K562 (cell line): Measurements from ENCODE around the gene NF1. TPM values are rescaled to one million over a fixed set of nuclear protein-coding genes. Genes with fewer than 3 reads are reported as not detected.

ENCODE experiments used
- ATAC-seq: fragments of 200-7000 bp; cut with Tn5 transposase; 3 replicates; pipeline ENCODE4 v1.9.1; 2020; ENCODE audit warnings: moderate library complexity
- BruUV-seq: library from RNA; stranded (reverse); fragments of 400-500 nt; replicated peaks from 2 replicates; lab custom pipeline; 2021; lab: Mats Ljungman, UMichigan
- CTCF ChIA-PET: fragments of 300-600 bp; formaldehyde crosslinking; extraction: SDS; loops from one replicate; lab custom pipeline; 2021; ENCODE audit warnings: low intra/inter-chr PET ratio; lab: Yijun Ruan, JAX
- POLR2A ChIA-PET: fragments of 300-600, 350-650 bp; sonication (Branson Sonifier 250); formaldehyde crosslinking; extraction: SDS; loops from one replicate; lab custom pipeline; 2021; ENCODE audit warnings: antibody characterized with exemption, inconsistent platforms; lab: Yijun Ruan, JAX
- DNase-seq, 4 experiments: peaks; one replicate each; pipeline versions ENCODE4 v3.0.0 to v3.0.0-alpha.2; 2011 to 2018; ENCODE audit warnings: low spot score in 3 of 4, mixed read lengths in 3 of 4; ENCODE audit errors: extremely low read depth in 1 of 4
- FAIRE-seq: peaks from 2 replicates; lab custom pipeline; 2011; peaks lifted over from hg19 to GRCh38; lab: Jason Lieb, UNC
- H2AFZ ChIP-seq: 2 replicates; pipeline ENCODE4 v1.6.0; 2011; ENCODE audit warnings: low read depth, low read length, control low read depth, inconsistent platforms
- H3K27ac ChIP-seq: fragments of 200-600 bp; 3 replicates; pipeline ENCODE4 v1.8.0; 2011; ENCODE audit warnings: low read depth, mild to moderate bottlenecking, control low read depth, inconsistent platforms, low read length, moderate library complexity, mixed read lengths; ENCODE audit errors: extremely low read depth
- H3K27me3 ChIP-seq, 2 experiments: fragments of 300-600 bp in 1 of 2; 2 replicates in 1 of 2; 3 replicates in 1 of 2; pipeline versions ENCODE4 v1.6.0 to v1.8.0; 2011; ENCODE audit warnings: inconsistent platforms in 2 of 2, low read length in 2 of 2, mild to moderate bottlenecking in 1 of 2, mixed read lengths in 1 of 2, moderate library complexity in 1 of 2; ENCODE audit not compliant: control insufficient read depth in 2 of 2, insufficient read depth in 2 of 2
- H3K36me3 ChIP-seq: fragments of 300-600 bp; 3 replicates; pipeline ENCODE4 v1.8.0; 2011; ENCODE audit warnings: mild to moderate bottlenecking, low read length, inconsistent platforms; ENCODE audit not compliant: control insufficient read depth, insufficient read depth
- H3K4me1 ChIP-seq, 2 experiments: fragments of 200-600 bp in 1 of 2; replicated peaks in 1 of 2; 2 replicates in 1 of 2; 3 replicates in 1 of 2; pipeline versions ENCODE4 v1.5.1 to v1.8.0; 2011; ENCODE audit warnings: inconsistent platforms in 2 of 2, low read length in 2 of 2, mild to moderate bottlenecking in 1 of 2, mixed read lengths in 1 of 2, moderate library complexity in 1 of 2; ENCODE audit not compliant: control insufficient read depth in 2 of 2, insufficient read depth in 2 of 2
- H3K4me2 ChIP-seq: 2 replicates; pipeline ENCODE4 v1.6.1; 2011; ENCODE audit warnings: low read length, control low read depth, inconsistent platforms, mixed read lengths; ENCODE audit not compliant: insufficient read depth
- H3K4me3 ChIP-seq: fragments of 200-600 bp; sonication (generic), shearing (Covaris generic); 2 replicates; pipeline ENCODE4 v1.5.1; 2016; ENCODE audit warnings: control low read depth, inconsistent platforms
- H3K79me2 ChIP-seq: fragments of 200-600 bp; 3 replicates; pipeline ENCODE4 v1.8.0; 2011; ENCODE audit warnings: low read length, inconsistent platforms; ENCODE audit not compliant: control insufficient read depth, insufficient read depth
- H3K9ac ChIP-seq, 2 experiments: 2 replicates each; pipeline versions ENCODE4 v1.6.0 to v1.6.1; 2011; ENCODE audit warnings: low read depth in 2 of 2, low read length in 2 of 2, control low read depth in 1 of 2, inconsistent platforms in 1 of 2, mild to moderate bottlenecking in 1 of 2, mixed read lengths in 1 of 2; ENCODE audit not compliant: insufficient read depth in 1 of 2
- H3K9me1 ChIP-seq: one replicate; pipeline ENCODE4 v1.6.0; 2011; ENCODE audit warnings: inconsistent platforms, mild to moderate bottlenecking, low read length, moderate library complexity; ENCODE audit not compliant: control insufficient read depth, insufficient read depth
- H3K9me3 ChIP-seq: replicated peaks from 2 replicates; pipeline ENCODE4 v1.5.1; 2011; ENCODE audit warnings: low read depth, low read length, inconsistent platforms; ENCODE audit not compliant: control insufficient read depth, insufficient read depth
- H4K20me1 ChIP-seq: replicated peaks from 2 replicates; pipeline ENCODE4 v1.6.1; 2011; ENCODE audit warnings: low read length, inconsistent platforms, mixed read lengths; ENCODE audit not compliant: control insufficient read depth, insufficient read depth
- DIDO1 ChIP-seq: fragments of 450-650 bp; IDR thresholded peaks from 2 replicates; pipeline ENCODE4 v1.6.1; 2016; ENCODE audit warnings: low read depth, missing biosample characterization, missing genetic modification characterization
- E2F3 ChIP-seq: fragments of 250-450 bp; sonication (Bioruptor Pico); IDR thresholded peaks from 2 replicates; pipeline ENCODE4 v1.4.0; 2020; ENCODE audit warnings: mild to moderate bottlenecking
- ETS2 ChIP-seq: IDR thresholded peaks from 2 replicates; pipeline ENCODE4 v1.6.1; 2016; ENCODE audit warnings: borderline replicate concordance, missing genetic modification characterization, mild to moderate bottlenecking, moderate library complexity, missing compliant biosample characterization; ENCODE audit not compliant: poor library complexity, severe bottlenecking
- GATAD2B ChIP-seq: fragments of 450-650 bp; IDR thresholded peaks from 2 replicates; pipeline ENCODE4 v1.6.1; 2017; ENCODE audit warnings: mild to moderate bottlenecking, borderline replicate concordance
- JUNB ChIP-seq: fragments of 450-650 bp; formaldehyde crosslinking; conservative IDR thresholded peaks from 2 replicates; pipeline ENCODE4 v1.4.0; 2020; ENCODE audit warnings: mild to moderate bottlenecking
- POLR2H ChIP-seq: IDR thresholded peaks from 2 replicates; pipeline ENCODE4 v1.6.1; 2016; ENCODE audit warnings: missing genetic modification characterization, low read depth, mild to moderate bottlenecking, control low read depth, missing compliant biosample characterization, moderate library complexity
- SMARCA4 ChIP-seq: fragments of 450-650 bp; IDR thresholded peaks from 2 replicates; pipeline ENCODE4 v1.6.1; 2016
- ZNF175 ChIP-seq: fragments of 200-800 bp; sonication (Bioruptor generic); IDR thresholded peaks from 2 replicates; pipeline ENCODE4 v1.6.1; 2016; ENCODE audit warnings: low read depth, mild to moderate bottlenecking, missing genetic modification characterization, missing compliant biosample characterization
- WGBS: fragments of 100-300 bp; shearing (Covaris generic); methylation state at CpG from one replicate; pipeline ENCODE4 v1.1.6; 2016; ENCODE audit warnings: low coverage, mixed read lengths; ENCODE audit not compliant: insufficient coverage; ENCODE audit errors: missing lambda C conversion rate; 5-methylcytosine and 5-hydroxymethylcytosine counted together
- in situ Hi-C: fragments of 300-500 bp; cut with MboI; formaldehyde crosslinking; loops from 4 replicates; pipeline ENCODE4 v1.15.0; 2018; ENCODE audit warnings: inconsistent platforms, mixed read lengths
- intact Hi-C: fragments of 100-400 bp; cut with micrococcal nuclease; formaldehyde crosslinking; loops from 2 replicates; pipeline ENCODE4 v1.14.2; 2022
- polyA plus RNA-seq, 8 experiments: library from polyadenylated mRNA; depleted of rRNA in 4 of 8; stranded (reverse) in 5 of 8; unstranded in 3 of 8; fragments of >200 nt; fragmentation: Nextera tagmentation in 2 of 8; fragmentation: Illumina TruSeq in 1 of 8; extraction: Ambion mirVana in 2 of 8; extraction: Trizol in 1 of 8; gene quantifications; 2 replicates each; pipeline versions ENCODE4 v1.2.1 to v1.2.3, GENCODE V29; 2011 to 2014; ENCODE audit warnings: inconsistent platforms in 1 of 8, missing spikeins in 1 of 8
- total RNA-seq, 7 experiments: library from RNA; depleted of rRNA in 6 of 7; stranded (reverse); fragments of >200 nt in 6 of 7; fragmentation: Illumina TruSeq in 2 of 7; extraction: Trizol in 2 of 7; gene quantifications; 2 replicates each; pipeline versions ENCODE4 v1.2.1 to v1.2.3, GENCODE V29; 2011 to 2021; ENCODE audit warnings: low replicate concordance in 1 of 7
- TF ChIP-seq, protein P1 (sequence below): sonication (generic); formaldehyde crosslinking; IDR thresholded peaks from 2 replicates; pipeline ENCODE4 v1.8.0; 2022; ENCODE audit warnings: mild to moderate bottlenecking, missing genetic modification reagents

NF1 gene
- total and polyA plus RNA-seq, 9 of the 15 experiments (the other 6 are each of a cell fraction or from before 2014, with no cell fraction given): 3.4 to 41.9 (median 24.3) TPM

DNA sequence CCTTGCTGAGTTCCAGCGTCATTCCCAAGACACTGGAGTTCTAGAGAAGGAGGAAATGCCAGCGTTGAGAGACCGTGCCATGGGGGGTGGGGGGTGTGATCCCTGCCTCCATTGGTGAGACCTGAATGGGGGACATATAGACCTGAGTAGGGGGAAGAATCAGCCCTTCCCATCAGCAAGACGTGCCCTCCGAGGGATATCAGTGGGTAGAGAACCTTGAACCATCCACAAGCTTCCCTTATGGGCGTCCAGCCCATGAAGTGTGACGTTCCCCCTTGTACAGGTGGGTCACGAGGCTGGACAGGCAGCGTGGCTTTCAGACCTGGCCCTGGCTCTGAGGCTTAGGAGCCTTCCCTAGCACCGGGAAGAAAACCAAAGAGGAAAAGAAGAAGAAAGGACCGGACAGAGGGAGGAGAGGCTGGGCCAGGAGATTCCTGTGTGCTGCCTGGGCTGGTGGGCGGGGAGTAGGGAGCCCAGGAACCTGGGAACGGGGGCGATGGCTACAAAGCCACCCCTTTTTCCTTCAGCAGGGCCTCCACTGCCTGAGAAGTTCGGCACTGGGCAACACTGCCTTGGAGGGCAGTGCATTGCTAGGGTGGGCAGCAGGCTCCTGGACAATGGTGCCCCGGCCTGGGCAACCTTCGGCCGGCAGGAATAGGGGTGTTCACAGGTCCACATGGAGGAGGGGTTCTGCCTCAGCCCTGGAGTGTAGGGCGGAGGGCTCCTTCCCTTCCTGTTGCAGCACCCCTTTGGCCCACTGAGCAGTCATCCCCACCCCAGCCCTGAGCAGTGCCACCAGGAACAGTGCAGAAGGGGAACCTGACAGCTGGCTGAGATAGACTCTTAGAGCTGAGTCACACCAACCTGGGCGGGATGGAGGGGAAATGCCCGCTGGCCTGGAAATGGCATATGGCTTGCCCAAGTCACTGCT, 303.9 kb downstream of the NF1 start:
- 1% methylated on average over 21 of the region's 21 CpGs for WGBS
- no TSS peak for BruUV-seq

More for the DNA sequence above, 303.9 kb downstream of the NF1 start:
- H3K4me2 ChIP-seq: no peak overlapping the region
- H3K9me1 ChIP-seq: no peaks in the 10 kb centered on the region
- peaks cover 20 to 37% of the 10 kb centered on the region in 2 experiments for H3K27me3 ChIP-seq
- ATAC-seq: no peak
- POLR2A ChIA-PET: no interaction called here
- FAIRE-seq: no peak
- H3K79me2 ChIP-seq: no peaks in the 10 kb centered on the region
- DNase-seq: no peak
- CTCF ChIA-PET: no interaction called here
- H4K20me1 ChIP-seq: peaks cover 15% of the 10 kb centered on the region; the same call in 1 of the 2 replicates
- in situ Hi-C loops: no loop called here
- H3K4me3 ChIP-seq: no peak overlapping the region
- no peak overlapping the region for H2AFZ ChIP-seq
- no peak overlapping the region for H3K27ac ChIP-seq
- H3K36me3 ChIP-seq: no peaks in the 10 kb centered on the region
- no peak overlapping the region for H3K9ac ChIP-seq
- no peaks in the 10 kb centered on the region for H3K4me1 ChIP-seq
- intact Hi-C loops: no loop called here
- no peaks in the 10 kb centered on the region for H3K9me3 ChIP-seq
- no peak for TF ChIP-seq POLR2H (tag)
- TF ChIP-seq E2F3 (CRISPR knock-in tag): no peak
- no peak for TF ChIP-seq GATAD2B
- no peak for TF ChIP-seq DIDO1 (tag)
- TF ChIP-seq ETS2 (tag): no peak
- no peak for TF ChIP-seq SMARCA4
- TF ChIP-seq, protein P1, sequence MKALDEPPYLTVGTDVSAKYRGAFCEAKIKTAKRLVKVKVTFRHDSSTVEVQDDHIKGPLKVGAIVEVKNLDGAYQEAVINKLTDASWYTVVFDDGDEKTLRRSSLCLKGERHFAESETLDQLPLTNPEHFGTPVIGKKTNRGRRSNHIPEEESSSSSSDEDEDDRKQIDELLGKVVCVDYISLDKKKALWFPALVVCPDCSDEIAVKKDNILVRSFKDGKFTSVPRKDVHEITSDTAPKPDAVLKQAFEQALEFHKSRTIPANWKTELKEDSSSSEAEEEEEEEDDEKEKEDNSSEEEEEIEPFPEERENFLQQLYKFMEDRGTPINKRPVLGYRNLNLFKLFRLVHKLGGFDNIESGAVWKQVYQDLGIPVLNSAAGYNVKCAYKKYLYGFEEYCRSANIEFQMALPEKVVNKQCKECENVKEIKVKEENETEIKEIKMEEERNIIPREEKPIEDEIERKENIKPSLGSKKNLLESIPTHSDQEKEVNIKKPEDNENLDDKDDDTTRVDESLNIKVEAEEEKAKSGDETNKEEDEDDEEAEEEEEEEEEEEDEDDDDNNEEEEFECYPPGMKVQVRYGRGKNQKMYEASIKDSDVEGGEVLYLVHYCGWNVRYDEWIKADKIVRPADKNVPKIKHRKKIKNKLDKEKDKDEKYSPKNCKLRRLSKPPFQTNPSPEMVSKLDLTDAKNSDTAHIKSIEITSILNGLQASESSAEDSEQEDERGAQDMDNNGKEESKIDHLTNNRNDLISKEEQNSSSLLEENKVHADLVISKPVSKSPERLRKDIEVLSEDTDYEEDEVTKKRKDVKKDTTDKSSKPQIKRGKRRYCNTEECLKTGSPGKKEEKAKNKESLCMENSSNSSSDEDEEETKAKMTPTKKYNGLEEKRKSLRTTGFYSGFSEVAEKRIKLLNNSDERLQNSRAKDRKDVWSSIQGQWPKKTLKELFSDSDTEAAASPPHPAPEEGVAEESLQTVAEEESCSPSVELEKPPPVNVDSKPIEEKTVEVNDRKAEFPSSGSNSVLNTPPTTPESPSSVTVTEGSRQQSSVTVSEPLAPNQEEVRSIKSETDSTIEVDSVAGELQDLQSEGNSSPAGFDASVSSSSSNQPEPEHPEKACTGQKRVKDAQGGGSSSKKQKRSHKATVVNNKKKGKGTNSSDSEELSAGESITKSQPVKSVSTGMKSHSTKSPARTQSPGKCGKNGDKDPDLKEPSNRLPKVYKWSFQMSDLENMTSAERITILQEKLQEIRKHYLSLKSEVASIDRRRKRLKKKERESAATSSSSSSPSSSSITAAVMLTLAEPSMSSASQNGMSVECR (CRISPR knock-in tag): no peak
- TF ChIP-seq ZNF175: no peak
- TF ChIP-seq JUNB (CRISPR knock-in tag): no peak
